ENCODE measurements around the gene KCTD17.

DNA sequence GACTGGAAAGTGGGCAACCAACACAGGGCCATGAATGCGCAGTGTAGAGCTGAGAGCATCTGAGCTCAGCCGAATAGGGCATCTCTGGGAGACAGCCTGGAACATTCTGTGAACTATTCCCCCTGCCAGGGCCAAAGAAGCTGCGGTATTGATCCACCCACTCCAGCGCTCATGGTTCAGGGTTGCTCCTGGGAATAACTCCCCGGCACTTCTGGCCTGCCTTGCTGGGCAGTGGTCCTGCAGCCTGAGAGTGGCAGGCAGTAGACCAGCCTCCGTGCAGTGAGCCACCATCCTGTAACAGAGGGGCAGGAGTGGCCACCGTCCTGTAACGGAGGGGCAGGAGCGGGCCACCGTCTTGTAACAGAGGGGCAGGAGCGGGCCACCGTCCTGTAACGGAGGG is 45.8 kb downstream of the KCTD17 start:
- TF ChIP-seq, protein P1, sequence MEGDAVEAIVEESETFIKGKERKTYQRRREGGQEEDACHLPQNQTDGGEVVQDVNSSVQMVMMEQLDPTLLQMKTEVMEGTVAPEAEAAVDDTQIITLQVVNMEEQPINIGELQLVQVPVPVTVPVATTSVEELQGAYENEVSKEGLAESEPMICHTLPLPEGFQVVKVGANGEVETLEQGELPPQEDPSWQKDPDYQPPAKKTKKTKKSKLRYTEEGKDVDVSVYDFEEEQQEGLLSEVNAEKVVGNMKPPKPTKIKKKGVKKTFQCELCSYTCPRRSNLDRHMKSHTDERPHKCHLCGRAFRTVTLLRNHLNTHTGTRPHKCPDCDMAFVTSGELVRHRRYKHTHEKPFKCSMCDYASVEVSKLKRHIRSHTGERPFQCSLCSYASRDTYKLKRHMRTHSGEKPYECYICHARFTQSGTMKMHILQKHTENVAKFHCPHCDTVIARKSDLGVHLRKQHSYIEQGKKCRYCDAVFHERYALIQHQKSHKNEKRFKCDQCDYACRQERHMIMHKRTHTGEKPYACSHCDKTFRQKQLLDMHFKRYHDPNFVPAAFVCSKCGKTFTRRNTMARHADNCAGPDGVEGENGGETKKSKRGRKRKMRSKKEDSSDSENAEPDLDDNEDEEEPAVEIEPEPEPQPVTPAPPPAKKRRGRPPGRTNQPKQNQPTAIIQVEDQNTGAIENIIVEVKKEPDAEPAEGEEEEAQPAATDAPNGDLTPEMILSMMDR (conservative IDR thresholded peaks at IDR 0.05): no peak
- TF ChIP-seq EZH2 (IDR thresholded peaks at IDR 0.05; ENCODE audit: low read depth): no peak

Data from PC-9 (cell line).